Islet precursor cell (in vitro differentiated cells): Measurements from ENCODE around the gene SLC26A11.
"Not testable (repeated sequence)": the region's sequence is repeated elsewhere in the genome, so short reads cannot be mapped to it uniquely, and the experiment has no call there.

Experiments used
- DNase-seq: peaks from one replicate; pipeline ENCODE4 v3.0.0-alpha.2; 2018

Gene SLC26A11

DNA sequence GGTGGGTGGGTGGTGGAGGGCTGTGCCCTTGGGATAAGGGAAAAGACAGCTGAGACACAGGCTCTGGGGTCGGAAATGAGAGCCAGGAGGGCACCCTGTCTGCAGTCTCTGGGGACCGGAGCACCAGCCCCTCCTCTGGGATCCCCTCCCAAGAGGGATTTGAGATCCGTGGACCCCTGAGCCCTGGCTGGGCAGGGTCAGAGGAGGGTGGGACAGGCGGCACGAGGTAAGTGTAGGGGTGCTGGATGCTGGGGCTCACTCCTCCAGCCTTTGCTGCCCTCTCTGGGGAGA, 519 bp upstream of the SLC26A11 start:
- no peak for DNase-seq

DNA sequence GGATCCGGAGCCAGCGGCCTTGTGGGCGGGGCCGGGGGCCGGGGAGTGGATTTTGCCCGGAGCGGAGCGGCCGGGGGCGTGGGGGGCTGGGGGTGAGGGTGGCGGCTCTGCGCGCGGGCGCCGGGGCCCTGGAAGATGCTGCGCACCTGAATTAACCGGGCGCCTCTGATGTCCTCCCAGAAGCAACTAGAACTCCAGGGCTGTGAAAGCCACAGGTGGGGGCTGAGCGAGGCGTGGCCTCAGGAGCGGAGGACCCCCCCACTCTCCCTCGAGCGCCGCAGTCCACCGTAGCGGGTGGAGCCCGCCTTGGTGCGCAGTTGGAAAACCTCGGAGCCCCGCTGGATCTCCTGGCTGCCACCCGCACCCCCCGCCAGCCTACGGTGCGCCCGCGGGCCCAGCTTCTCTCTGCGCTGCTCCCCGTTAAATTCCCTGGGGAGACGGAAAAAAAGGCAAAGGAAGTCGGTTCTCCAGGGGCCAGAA, 549 bp downstream of the SLC26A11 start:
- DNase-seq: no peak

DNA sequence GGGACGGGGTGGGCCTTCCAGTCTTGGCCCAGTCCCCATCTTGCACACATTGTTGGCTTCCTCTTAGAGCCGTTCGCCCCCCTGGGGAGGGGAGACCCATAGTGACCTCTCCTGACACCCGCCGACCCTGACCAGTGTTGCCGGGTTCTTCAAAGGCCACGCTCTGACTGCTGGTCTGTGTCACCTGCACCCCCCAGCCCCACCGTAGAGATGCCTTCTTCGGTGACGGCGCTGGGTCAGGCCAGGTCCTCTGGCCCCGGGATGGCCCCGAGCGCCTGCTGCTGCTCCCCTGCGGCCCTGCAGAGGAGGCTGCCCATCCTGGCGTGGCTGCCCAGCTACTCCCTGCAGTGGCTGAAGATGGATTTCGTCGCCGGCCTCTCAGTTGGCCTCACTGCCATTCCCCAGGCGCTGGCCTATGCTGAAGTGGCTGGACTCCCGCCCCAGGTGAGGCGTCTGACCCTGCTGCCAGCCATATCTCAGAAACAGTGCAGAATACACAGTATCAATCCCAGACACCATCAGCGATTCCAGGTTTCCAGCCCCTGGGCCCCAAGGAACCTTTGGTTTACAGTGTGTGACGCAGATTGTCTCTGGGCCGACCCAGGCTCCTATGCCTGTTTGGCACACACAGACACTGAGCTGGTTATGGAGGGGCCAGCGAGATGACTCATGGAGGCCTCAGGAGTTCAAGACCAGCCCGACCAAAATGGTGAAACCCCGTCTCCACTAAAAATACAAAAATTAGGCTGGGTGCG, 1.3 kb downstream of the SLC26A11 start:
- DNase-seq: no peak

DNA sequence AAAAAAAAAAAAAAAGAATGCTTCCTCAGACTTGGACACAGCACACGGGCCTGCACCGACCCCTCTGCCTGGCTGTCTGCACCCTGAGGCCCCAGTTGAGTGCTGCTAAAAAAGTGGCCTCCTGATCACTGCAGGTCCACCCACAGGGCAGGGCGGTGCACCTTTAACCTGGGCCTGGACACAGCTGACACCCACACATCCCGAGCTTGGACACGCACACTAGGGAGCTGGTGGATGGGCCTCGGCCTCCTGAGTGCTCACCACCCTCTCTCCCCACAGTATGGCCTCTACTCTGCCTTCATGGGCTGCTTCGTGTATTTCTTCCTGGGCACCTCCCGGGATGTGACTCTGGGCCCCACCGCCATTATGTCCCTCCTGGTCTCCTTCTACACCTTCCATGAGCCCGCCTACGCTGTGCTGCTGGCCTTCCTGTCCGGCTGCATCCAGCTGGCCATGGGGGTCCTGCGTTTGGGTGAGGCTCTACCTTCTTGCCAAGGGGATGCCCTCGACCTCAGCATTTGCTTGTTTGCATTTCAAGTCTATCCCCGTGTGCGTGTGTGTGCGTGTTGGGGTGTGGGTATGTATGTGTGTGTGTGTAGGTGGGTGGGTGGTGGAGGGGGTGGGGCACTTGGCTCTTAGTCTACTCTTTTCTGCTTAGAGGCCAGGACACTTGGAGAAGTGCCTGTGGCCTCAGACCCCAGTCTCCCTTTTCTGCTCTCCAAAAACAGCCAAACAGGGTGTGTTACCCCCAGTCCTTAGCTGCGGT, 2.3 kb downstream of the SLC26A11 start:
- no peak for DNase-seq

DNA sequence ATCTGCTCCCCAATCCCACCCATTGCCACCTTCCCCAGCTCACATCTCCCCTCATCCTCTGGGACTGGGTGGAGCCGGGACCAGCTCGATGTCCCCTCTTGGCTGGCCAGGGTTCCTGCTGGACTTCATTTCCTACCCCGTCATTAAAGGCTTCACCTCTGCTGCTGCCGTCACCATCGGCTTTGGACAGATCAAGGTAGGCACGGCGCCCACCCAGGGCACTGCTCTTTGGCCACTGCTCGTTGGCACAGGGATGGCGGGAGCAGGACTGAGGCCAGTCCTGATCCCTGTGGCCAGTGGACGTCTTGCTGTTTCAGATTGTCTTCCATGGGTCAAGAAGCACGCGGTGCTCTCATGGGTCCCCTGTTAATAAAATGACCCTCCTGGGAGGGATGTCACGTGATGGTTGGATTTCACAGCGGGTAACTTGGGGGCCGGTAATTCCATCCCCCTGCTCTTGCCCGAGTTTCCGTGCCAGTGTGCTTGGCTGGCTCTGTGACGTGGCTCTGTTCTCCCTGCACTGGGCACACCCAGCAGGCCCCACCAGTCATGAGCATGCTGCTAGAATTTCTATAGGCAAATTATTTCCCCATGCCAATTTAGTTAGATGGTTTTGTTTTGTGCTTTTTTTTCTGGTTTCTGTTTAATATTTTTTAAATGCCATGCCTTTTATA, 3.1 kb downstream of the SLC26A11 start:
- no peak for DNase-seq

DNA sequence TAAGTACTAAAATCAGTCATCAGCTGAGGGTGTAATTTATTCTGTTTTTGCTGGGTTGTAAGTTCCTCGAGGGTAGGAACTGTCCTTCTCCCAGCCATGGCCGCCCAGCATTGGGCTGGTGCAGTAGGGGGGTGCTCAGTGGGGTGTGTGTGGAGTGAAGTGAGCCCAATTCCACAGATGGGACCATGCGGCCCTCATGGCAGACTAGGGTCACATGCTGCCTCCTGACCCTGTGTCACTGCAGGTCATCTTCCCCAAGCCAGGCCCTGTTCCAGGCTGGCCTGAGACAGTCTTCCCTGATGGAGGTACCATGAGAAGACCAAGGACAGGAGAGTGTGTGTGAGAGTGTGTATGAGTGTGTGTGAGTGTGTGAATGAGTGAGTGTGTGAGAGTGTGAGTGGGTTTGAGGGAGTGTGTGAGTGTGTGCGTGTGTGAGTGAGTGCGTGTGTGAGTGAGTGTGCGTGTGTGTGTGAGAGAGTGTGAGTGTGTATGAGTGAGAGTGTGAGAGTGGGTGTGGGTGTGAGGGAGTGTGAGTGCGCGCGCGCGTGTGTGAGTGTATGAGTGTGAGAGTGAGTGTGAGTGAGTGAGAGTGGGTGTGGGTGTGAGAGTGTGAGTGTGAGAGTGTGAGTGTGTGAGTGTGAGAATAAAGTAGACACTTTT, 3.7 kb downstream of the SLC26A11 start:
- no peak for DNase-seq

DNA sequence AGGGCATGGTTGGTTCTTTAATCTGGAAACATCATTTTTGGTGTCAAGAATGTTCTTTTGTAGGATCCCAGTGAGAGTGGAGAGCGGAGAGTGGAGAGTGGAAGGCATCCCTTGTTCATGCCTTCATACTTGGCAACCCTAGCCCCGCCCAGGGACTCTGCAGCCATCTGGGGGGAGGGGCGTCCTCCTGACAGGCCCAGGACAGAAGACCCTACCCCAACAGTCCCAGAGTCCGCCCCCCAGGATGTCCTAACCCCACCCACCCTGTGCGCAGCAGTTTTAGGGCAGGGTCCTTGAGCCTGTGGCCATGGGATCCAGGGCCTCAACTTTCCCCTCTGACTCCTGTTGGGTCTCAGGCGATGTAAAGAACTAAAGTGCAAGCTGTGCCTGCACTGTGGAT, 4.5 kb downstream of the SLC26A11 start:
- DNase-seq: no peak

DNA sequence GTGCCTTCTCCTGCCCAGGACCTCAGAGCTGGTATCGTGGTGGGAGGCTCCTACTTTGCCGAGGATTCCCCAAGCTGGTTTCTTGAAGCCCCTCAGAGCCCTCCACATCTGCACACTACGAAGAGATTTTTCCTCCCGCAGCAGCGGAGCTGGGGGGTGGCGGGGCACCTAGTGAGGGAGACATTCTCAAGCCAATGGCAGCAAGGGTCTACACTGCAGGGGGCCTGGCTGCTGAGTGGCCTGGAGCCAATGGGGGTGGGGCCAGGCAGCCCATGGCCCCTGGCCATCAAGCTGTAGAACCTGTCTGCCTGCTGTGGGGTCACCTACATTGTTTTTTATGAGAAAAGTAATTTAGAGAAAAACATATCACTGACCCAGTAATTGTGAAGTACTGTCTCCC, 5.0 kb downstream of the SLC26A11 start:
- DNase-seq: no peak

DNA sequence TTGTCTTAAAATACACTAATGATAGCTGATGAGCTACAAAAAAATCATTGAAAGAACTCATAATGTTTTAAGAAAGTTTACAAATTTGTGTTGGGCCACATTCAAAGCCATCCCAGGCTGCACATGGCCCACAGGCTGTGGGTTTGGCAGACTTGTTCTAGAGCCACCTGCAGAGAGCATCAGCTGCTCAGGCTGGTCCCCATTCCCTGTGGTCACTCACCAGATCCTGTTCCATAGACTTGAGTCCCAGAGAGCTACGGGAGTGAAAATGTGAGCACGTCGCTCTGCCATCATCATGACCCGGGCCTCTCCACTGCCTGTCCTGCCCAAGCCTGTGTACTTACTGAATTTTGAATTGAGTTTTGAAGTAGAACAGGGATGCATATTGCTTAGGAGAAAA, 6.9 kb downstream of the SLC26A11 start:
- no peak for DNase-seq

DNA sequence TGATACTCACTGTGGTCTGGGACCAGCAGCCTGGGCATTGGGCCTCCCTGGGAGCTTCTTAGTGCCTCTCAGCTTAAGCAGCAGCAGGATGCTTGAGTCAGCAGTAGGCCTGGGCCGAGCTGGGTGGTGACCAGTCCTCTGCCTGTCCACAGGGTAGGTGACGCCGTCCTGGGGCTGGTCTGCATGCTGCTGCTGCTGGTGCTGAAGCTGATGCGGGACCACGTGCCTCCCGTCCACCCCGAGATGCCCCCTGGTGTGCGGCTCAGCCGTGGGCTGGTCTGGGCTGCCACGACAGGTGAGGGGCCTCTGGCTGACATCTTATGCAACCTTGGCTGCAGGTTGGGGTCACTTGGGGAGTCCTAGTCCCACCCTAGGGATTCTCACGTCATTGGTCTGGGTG, 7.4 kb downstream of the SLC26A11 start:
- DNase-seq: no peak

DNA sequence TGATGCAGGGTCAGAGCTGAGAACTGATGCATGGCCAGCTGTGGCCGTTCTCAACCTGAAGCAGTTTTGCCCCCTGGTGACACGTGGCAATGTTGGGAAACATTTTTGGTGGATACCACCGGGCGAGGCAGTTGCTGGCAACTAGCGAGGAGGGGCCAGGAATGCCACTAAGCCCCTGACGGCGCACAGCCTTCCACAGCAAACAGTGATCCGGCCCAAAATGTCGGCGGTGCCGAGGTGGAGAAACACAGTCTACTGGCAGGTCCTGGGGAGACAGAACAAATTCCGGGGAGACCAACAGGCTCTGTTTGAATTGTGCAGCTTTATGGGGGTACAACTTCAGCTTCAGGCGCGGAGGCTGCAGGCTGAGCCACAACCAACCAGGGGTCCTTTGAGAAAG, 8.2 kb downstream of the SLC26A11 start:
- no peak for DNase-seq

DNA sequence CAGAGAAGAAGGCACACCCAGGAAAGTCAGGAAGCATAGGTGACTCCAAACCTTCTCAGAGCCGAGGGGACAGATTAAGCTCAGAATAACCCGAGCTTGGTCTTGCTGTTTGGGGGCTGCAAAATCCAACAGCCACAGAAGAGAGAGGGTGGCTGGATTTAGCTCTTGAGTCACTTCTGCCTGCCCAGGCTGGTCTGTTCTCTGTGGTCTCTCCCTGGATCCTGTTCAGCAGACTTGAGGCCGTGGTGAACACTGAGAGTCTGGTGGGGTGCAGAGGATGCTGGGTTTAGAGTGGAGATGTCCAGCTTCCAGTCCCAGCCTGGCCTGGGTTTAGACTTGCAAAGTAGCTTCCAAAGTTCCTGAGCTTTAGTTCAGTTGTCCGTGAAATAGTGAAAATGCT, 8.8 kb downstream of the SLC26A11 start:
- DNase-seq: no peak

DNA sequence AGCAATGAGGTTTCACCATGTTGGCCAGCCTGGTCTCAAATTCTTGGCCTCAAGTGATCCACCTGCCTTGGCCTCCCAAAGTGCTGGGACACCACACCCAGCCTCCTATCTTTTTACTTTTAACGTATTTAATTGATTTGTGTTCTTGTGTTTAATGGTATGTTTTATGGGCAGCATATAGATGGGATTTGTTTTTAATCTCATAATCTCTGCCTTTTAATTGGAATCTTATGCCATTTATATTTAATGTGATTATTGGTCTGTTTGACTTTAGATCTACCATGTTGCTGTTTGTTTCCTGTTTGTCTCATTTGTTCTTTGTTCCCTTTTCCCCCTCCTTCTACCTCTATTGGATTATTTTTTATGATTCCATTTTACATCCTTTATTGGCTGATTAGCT, 12.2 kb downstream of the SLC26A11 start:
- DNase-seq: no peak

DNA sequence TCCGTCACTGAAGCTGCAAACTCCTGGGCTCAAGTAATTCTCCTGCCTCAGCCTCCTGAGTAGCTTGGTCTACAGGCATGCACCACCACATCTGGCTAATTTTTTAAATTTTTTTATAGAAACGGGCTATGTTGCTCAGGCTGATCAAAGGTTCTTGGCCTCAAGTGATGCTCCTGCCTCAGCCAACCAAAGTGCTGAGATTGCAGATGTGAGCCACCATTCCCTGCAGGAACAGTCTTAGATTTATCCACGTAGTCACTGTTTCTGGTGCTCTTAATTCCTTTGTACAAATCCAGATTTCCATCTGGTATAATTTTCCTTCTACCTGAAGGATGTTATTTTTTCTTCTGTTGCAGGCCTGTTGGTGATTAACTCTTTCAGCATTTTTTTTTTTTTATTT, 13.0 kb downstream of the SLC26A11 start:
- no peak for DNase-seq

DNA sequence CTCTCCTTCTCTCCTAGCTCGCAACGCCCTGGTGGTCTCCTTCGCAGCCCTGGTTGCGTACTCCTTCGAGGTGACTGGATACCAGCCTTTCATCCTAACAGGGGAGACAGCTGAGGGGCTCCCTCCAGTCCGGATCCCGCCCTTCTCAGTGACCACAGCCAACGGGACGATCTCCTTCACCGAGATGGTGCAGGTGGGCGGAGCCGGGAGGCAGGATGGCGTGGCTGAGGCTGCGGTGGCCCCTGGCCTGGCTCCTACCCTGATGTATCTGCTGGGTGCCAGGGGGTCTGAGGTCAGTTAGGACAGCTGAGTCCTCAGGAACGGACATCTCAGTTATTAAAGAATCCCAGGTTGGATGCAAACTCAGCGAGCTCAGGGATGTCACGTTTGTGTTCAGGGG, 16.7 kb downstream of the SLC26A11 start:
- DNase-seq: no peak

DNA sequence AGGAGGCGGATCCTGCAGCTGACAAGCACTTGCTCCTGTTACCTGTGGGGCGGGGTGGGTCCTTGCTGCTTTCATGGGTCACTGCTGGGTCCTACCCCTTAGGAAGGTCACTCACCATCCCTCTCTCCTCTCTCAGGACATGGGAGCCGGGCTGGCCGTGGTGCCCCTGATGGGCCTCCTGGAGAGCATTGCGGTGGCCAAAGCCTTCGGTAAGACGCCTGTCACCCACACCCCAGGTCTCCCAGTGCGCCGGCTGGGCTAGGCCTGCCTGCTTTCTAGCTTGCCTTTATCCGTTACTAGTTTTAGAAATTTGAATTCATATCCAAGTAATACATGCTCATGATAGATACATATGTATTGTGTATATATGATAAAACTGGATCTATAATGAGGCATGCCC, 17.2 kb downstream of the SLC26A11 start:
- no peak for DNase-seq

DNA sequence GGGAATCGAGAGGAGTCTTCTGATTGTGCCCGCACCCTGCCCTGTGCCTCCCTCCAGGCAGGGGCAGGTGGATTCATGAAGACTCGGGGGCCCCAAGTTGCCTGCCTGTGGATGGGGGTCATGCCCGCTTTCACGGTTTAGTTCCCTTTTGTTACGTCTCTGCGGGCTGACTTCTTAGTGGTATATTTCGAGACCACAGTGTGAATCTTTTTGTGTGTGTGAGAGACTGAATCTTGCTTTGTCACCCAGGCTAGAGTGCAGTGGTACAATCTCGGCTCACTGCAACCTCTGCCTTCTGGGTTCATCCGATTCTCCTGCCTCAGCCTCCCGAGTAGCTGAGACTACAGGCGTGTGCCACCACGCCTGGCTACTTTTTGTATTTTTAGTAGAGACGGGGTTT, 22.3 kb downstream of the SLC26A11 start:
- no peak for DNase-seq

DNA sequence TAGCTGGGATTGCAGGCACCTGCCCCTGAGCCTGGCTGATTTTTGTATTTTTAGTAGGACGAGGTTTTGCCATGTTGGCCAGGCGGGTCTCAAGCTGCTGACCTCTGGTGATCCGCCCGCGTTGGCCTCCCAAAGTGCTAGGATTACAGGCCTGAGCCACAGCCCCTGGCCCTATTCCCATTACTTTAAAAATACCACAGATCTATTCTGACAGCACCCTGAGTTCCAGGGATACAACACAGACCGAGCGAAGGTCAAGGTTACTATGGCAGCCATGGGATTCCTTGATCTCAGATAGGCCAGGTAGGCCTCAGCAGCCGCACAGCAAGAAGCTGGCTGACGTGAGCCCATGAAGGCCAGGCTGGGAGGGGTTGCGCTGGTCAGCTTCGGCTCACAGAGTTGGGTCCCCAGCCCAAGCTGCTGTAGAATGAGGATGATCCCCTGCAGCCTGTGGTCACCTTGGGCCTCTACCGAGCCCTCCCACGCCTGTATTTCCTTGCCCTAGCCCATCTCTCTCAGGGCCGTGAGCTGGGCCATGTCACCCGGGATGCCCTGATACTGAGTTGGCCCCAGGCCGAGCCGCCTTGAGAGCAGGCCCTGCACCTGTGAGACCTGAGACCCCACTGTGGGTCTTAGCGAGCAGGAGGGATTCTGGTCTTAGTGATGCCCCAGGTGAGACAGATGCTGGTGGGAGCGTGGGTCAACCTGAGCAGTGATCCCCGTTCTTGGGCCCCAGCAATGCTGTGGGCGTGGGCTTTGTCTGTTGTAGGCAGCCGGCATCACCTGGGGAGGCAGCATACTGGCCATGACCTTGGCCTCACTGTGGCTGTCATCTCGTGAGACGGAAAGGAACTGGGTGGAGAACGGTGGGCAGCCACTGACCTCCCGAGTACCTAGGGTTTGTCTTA, 23.6 kb downstream of the SLC26A11 start:
- no peak for DNase-seq

DNA sequence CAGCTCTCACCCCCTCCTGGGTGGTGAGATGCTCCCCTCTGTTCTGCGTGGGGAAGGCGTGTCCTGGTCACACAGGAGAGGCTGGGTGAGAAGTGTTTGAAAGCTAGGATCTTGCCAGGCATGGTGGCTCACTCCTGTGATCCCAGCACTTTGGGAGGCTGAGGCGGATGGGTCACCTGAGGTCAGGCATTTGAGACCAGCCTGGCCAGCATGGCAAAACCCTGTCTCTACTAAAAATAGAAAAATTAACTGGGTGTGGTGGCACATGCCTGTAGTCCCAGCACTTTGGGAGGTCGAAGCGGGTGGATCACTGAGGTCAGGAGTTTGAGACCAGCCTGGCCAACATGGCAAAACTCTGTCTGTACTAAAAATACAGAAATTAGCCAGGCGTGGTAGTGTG, 24.2 kb downstream of the SLC26A11 start:
- DNase-seq: not testable (repeated sequence)

DNA sequence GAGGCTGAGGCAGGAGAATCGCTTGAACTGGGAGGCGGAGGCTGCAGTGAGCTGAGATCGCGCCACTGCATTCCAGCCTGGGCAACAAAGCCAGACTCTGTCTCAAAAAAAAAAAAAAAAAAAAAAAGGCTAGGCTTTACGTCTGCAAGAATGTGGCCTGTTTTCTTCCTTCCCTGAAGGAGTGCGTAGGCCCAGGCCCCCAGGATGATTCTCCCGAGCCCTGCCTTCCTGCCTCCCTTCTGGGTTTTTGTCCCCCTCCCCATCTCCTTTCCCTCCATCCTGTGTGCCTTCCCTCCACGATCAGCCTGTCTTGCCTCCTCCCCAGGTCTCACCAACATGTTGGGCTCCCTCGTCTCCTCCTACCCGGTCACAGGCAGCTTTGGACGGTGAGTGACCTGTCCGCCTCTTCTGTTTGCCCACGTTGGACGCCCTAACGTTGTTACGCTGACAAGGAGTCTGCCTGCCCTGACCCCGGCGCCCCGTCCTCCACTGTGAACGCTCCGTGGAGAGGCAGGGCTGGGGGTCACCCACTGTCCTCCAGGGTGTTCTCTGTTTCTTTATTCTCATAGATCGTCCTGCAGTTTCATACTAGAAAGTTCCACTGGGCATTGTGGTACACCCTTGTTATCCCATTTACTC, 24.8 kb downstream of the SLC26A11 start:
- peak; percentile 74 for DNase-seq

DNA sequence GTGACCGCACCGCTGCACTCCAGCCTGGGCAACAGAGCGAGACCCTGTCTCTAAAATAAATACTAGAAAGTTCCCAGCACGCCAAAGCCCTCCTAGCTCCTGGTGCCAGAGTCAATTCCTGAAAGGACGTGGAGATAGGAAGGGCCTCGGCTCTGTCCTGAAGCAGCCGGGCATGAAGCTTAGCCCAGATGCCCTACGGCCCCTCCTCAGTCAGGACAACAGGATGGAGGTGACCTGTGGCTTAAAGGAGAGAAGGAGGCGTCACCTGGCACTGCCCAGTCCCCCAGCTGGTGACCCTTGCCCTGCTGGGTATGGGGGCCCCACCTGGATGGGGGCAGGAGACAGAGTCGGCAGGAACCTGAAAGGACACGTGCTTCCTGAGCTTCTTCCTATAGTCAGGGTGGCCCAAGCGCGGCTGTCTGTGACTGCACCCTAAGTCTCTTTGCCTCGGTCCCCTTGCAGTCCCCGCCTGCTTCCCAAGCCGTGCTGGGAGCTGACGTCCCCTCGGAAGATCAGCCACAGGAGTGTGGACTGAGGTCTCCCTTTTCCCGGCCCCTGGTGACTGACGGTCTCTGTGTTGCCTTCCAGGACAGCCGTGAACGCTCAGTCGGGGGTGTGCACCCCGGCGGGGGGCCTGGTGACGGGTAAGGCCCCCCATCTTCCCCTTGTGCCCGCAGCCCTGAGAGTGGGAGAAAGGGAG, 25.5 kb downstream of the SLC26A11 start:
- DNase-seq: no peak
